ENCODE measurements around the gene MYL4. TPM values are rescaled to one million over a fixed set of nuclear protein-coding genes. Genes with fewer than 3 reads are reported as not detected.

MYL4 gene
- total and polyA plus RNA-seq, 2 of the 8 experiments (the other 6 are each of a cell fraction or from before 2014, with no cell fraction given) = 0.12 TPM; not detected in 1

DNA sequence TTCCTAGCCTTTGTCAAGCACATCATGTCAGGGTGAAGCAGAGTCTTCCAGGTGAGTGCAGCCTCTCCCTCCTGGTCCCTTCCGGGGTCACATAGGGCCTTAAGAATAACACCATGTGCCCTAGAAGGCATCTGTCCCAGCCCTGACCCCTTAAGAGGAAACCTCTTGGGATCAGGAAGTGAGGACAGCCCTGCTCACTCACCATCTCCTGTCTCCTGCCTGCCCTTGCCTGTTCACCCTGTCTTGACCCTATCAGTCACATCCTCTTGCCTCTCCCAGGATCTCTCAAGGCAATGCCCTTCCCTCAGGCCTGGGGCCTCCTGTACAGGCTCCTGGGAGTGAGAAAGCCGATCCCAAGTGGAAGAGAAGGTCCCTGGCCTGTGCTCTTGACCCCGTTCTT lies 13.9 kb downstream of the MYL4 start:
- Histone ChIP-seq H2BK15ac (ENCODE audit: low read length) (no peak overlapping the region), H3K27ac (ENCODE audit: low read depth, low read length) (no peak overlapping the region), H3K79me1 (ENCODE audit: low read depth, low read length) (no peaks in the 10 kb centered on the region), H3K4me2 (ENCODE audit: insufficient read depth in 1 of 2, low read depth in 2 of 2, low read length in 2 of 2) (no peak overlapping the region), H4K5ac (ENCODE audit: insufficient read length, low read depth, low read length) (no peak overlapping the region), H3K23me2 (ENCODE audit: low read depth, low read length) (no peaks in the 10 kb centered on the region), H2BK5ac (ENCODE audit: low read depth, low read length) (no peak overlapping the region), H2AK5ac (ENCODE audit: low read depth, low read length) (no peak overlapping the region), H3K4me3 (ENCODE audit: extremely low read depth in 1 of 4, insufficient read depth in 2 of 4, low read depth in 3 of 4, low read length in 4 of 4) (no peak overlapping the region), H3K79me2 (ENCODE audit: control insufficient read depth in 1 of 2, insufficient read depth in 2 of 2, low read length in 2 of 2) (no peaks in the 10 kb centered on the region), H2AFZ (ENCODE audit: low read length) (no peak overlapping the region), H3K27me3 (replicated peaks in 1 of 4; ENCODE audit: control insufficient read depth in 3 of 4, extremely low read depth in 1 of 4, insufficient read depth in 3 of 4, low read length in 3 of 4) (no peaks in the 10 kb centered on the region), H3K9ac (replicated peaks in 1 of 4; ENCODE audit: extremely low read depth in 1 of 4, low read depth in 3 of 4, low read length in 3 of 4) (no peak overlapping the region), H4K91ac (replicated peaks; ENCODE audit: insufficient read length, low read length) (no peak overlapping the region), H4K8ac (ENCODE audit: extremely low read depth, insufficient read depth, low read length) (no peak overlapping the region), H4K20me1 (replicated peaks in 1 of 2; ENCODE audit: control insufficient read depth in 1 of 2, insufficient read depth in 2 of 2, low read length in 2 of 2) (no peaks in the 10 kb centered on the region), H3K23ac (ENCODE audit: insufficient read length) (no peak overlapping the region), H3K18ac (ENCODE audit: extremely low read depth, low read length) (no peak overlapping the region), H3K4ac (replicated peaks; ENCODE audit: insufficient read length, low read depth, low read length) (no peak overlapping the region), H3K4me1 (replicated peaks in 1 of 4; ENCODE audit: control insufficient read depth in 3 of 4, insufficient read depth in 4 of 4, low read length in 3 of 4) (peaks cover 0 to 7% (median 4%) of the 10 kb centered on the region in 4 experiments; a peak in 6 of 7 replicates), H3K14ac (ENCODE audit: insufficient read length) (no peak overlapping the region), H2BK20ac (ENCODE audit: low read length) (no peak overlapping the region), H2BK12ac (ENCODE audit: low read depth, low read length) (no peak overlapping the region), H2BK120ac (replicated peaks; ENCODE audit: low read depth, low read length) (no peak overlapping the region), H3K36me3 (ENCODE audit: control insufficient read depth in 2 of 4, insufficient read depth in 4 of 4, low read length in 3 of 4) (no peaks in the 10 kb centered on the region), H3K9me3 (ENCODE audit: insufficient read depth in 2 of 2, low read depth in 1 of 2, low read length in 1 of 2) (peaks cover 0 to 10% of the 10 kb centered on the region in 2 experiments; a peak in 2 of 4 replicates), H3K56ac (replicated peaks; ENCODE audit: insufficient read length, low read depth, low read length) (no peak overlapping the region)
- ChIA-PET CTCF (ENCODE audit: partially characterized antibody) (no interaction called here), POLR2A (ENCODE audit: partially characterized antibody) (no interaction called here)
- no peak for FAIRE-seq
- 84% methylated on average over 3 of the region's 3 CpGs; no CpG with 5 or more reads in 1 of the 2 experiments for WGBS, 2 experiments (ENCODE audit: extremely low coverage in 1 of 2, insufficient coverage in 1 of 2, insufficient read length in 1 of 2, insufficient replicate concordance in 2 of 2, low coverage in 1 of 2, low lambda C conversion rate in 2 of 2, missing lambda C conversion rate in 1 of 2)
- DNase-seq (ENCODE audit: low read depth in 1 of 2, low spot score in 2 of 2) = no peak
- no peak for TF ChIP-seq RAD21 (IDR thresholded peaks at IDR 0.05 in 1 of 2, conservative IDR thresholded peaks at IDR 0.05 in 1 of 2; ENCODE audit: low read depth in 2 of 2, low read length in 2 of 2)
- TF ChIP-seq, protein P1, sequence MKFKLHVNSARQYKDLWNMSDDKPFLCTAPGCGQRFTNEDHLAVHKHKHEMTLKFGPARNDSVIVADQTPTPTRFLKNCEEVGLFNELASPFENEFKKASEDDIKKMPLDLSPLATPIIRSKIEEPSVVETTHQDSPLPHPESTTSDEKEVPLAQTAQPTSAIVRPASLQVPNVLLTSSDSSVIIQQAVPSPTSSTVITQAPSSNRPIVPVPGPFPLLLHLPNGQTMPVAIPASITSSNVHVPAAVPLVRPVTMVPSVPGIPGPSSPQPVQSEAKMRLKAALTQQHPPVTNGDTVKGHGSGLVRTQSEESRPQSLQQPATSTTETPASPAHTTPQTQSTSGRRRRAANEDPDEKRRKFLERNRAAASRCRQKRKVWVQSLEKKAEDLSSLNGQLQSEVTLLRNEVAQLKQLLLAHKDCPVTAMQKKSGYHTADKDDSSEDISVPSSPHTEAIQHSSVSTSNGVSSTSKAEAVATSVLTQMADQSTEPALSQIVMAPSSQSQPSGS (IDR thresholded peaks at IDR 0.05; ENCODE audit: low read length) = no peak
- no peak for TF ChIP-seq KDM4A (IDR thresholded peaks at IDR 0.05; ENCODE audit: low read depth, low read length, severe bottlenecking)
- TF ChIP-seq CBX5 (IDR thresholded peaks at IDR 0.05; ENCODE audit: low read depth, low read length) = no peak
- TF ChIP-seq MAFK (IDR thresholded peaks at IDR 0.05; ENCODE audit: low read depth, low read length) = no peak
- TF ChIP-seq HDAC2 (IDR thresholded peaks at IDR 0.05; ENCODE audit: borderline replicate concordance in 1 of 2, low read depth in 2 of 2, low read length in 2 of 2) = no peak
- no peak for TF ChIP-seq CEBPB (IDR thresholded peaks at IDR 0.05; ENCODE audit: low read depth, low read length)
- TF ChIP-seq EZH2 (IDR thresholded peaks at IDR 0.05; ENCODE audit: low read depth, low read length, severe bottlenecking) = no peak
- no peak for TF ChIP-seq RXRA (IDR thresholded peaks at IDR 0.05; ENCODE audit: insufficient read depth, low read depth, low read length)
- TF ChIP-seq, protein P2, sequence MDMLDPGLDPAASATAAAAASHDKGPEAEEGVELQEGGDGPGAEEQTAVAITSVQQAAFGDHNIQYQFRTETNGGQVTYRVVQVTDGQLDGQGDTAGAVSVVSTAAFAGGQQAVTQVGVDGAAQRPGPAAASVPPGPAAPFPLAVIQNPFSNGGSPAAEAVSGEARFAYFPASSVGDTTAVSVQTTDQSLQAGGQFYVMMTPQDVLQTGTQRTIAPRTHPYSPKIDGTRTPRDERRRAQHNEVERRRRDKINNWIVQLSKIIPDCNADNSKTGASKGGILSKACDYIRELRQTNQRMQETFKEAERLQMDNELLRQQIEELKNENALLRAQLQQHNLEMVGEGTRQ (IDR thresholded peaks at IDR 0.05; ENCODE audit: low read length) = no peak
